WTC11 (cell line): ENCODE data around the gene ZDHHC1.

Experiments
- CBFB ChIP-seq: sonication (generic); formaldehyde crosslinking; IDR thresholded peaks from 2 replicates; pipeline ENCODE4 v1.8.1; 2022; ENCODE audit warnings: mild to moderate bottlenecking, low read depth, missing genetic modification reagents
- IRF1 ChIP-seq: sonication (generic); formaldehyde crosslinking; IDR thresholded peaks from 2 replicates; pipeline ENCODE4 v1.8.0; 2023; ENCODE audit warnings: missing genetic modification reagents
- JUN ChIP-seq: sonication (generic); formaldehyde crosslinking; IDR thresholded peaks from 2 replicates; pipeline ENCODE4 v1.8.0; 2023; ENCODE audit warnings: mild to moderate bottlenecking, missing genetic modification reagents
- MAX ChIP-seq: sonication (generic); formaldehyde crosslinking; IDR thresholded peaks from 2 replicates; pipeline ENCODE4 v1.8.0; 2022; ENCODE audit warnings: mild to moderate bottlenecking, missing genetic modification reagents
- ZBTB21 ChIP-seq: sonication (generic); formaldehyde crosslinking; IDR thresholded peaks from 2 replicates; pipeline ENCODE4 v1.8.1; 2023; ENCODE audit warnings: mild to moderate bottlenecking, missing genetic modification reagents, borderline replicate concordance
- TF ChIP-seq, protein P1 (sequence below): fragments of 200-600 bp; IDR thresholded peaks from 2 replicates; pipeline ENCODE4 v1.8.0; 2022; ENCODE audit warnings: antibody characterized with exemption

GRCh38 chr16:67393111-67393787, 23.0 kb downstream of the ZDHHC1 start, which contains the start of gene TPPP3:
- TF ChIP-seq, protein P1, sequence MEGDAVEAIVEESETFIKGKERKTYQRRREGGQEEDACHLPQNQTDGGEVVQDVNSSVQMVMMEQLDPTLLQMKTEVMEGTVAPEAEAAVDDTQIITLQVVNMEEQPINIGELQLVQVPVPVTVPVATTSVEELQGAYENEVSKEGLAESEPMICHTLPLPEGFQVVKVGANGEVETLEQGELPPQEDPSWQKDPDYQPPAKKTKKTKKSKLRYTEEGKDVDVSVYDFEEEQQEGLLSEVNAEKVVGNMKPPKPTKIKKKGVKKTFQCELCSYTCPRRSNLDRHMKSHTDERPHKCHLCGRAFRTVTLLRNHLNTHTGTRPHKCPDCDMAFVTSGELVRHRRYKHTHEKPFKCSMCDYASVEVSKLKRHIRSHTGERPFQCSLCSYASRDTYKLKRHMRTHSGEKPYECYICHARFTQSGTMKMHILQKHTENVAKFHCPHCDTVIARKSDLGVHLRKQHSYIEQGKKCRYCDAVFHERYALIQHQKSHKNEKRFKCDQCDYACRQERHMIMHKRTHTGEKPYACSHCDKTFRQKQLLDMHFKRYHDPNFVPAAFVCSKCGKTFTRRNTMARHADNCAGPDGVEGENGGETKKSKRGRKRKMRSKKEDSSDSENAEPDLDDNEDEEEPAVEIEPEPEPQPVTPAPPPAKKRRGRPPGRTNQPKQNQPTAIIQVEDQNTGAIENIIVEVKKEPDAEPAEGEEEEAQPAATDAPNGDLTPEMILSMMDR, result peak; percentile 25; the same call in 1 of the 2 replicates
- TF ChIP-seq MAX (CRISPR knock-in tag), result no peak
- TF ChIP-seq ZBTB21 (CRISPR knock-in tag), result no peak
- no peak for TF ChIP-seq JUN (CRISPR knock-in tag)
- no peak for TF ChIP-seq IRF1 (CRISPR knock-in tag)
- TF ChIP-seq CBFB (CRISPR knock-in tag), result no peak
